Measurements from ENCODE around the gene QPRT.

DNA sequence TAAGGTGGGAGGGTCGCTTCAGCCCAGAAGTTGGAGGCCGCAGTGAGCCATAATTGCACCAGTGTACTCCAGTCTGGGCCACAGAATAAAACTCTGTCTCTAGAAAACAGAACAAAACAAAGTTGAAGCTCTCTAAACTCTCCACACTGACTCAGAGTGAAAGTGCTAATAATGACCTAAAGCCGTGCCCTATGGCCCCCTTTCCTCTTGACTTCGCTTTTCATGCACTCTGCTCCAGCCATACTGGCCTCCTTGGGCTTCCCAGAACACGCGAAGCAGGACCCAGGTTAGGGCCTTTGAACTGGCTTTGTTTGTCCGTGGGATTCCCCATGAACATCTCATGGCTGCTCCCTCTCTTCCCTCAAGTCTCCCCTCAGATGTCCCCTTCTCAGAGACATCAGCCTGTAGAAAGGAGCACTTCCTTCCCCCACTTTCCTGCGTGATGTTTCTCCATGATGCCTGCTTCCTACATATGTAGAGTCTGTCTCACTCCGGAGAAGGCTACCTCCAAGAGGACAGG, 34.6 kb upstream of the QPRT start:
- TF ChIP-seq, protein P1, sequence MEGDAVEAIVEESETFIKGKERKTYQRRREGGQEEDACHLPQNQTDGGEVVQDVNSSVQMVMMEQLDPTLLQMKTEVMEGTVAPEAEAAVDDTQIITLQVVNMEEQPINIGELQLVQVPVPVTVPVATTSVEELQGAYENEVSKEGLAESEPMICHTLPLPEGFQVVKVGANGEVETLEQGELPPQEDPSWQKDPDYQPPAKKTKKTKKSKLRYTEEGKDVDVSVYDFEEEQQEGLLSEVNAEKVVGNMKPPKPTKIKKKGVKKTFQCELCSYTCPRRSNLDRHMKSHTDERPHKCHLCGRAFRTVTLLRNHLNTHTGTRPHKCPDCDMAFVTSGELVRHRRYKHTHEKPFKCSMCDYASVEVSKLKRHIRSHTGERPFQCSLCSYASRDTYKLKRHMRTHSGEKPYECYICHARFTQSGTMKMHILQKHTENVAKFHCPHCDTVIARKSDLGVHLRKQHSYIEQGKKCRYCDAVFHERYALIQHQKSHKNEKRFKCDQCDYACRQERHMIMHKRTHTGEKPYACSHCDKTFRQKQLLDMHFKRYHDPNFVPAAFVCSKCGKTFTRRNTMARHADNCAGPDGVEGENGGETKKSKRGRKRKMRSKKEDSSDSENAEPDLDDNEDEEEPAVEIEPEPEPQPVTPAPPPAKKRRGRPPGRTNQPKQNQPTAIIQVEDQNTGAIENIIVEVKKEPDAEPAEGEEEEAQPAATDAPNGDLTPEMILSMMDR (IDR thresholded peaks at IDR 0.05) = no peak
- TF ChIP-seq POLR2AphosphoS5 (IDR thresholded peaks at IDR 0.05; ENCODE audit: low read depth, low read length) = no peak
- TF ChIP-seq TCF7L2 (IDR thresholded peaks at IDR 0.05; ENCODE audit: low read depth, low read length) = no peak
- no peak for TF ChIP-seq SIN3A (IDR thresholded peaks at IDR 0.05; ENCODE audit: borderline replicate concordance, insufficient read depth, low read depth, low read length)
